H1 (cell line): ENCODE data around the gene CENPO. TPM values are rescaled to one million over a fixed set of nuclear protein-coding genes. Genes with fewer than 3 reads are reported as not detected.

Source experiments
- CTCF ChIA-PET: fragments of 300-600 bp; sonication (Branson Sonifier 250); formaldehyde crosslinking; loops from one replicate; lab custom pipeline; 2021; ENCODE audit not compliant: partially characterized antibody; lab: Charles Lee
- POLR2A ChIA-PET: fragments of 300-600 bp; sonication (Branson Sonifier 250); formaldehyde crosslinking; loops from one replicate; lab custom pipeline; 2021; ENCODE audit warnings: inconsistent platforms; ENCODE audit not compliant: partially characterized antibody; lab: Charles Lee
- DNase-seq, 2 experiments: peaks; one replicate each; pipeline versions ENCODE4 v3.0.0 to v3.0.0-alpha.2; 2010 to 2022; ENCODE audit warnings: low spot score in 2 of 2, low read depth in 1 of 2, mixed read lengths in 1 of 2
- FAIRE-seq: peaks from 2 replicates; lab custom pipeline; 2011; peaks lifted over from hg19 to GRCh38; lab: Jason Lieb, UNC
- H2AFZ ChIP-seq: 2 replicates; pipeline ENCODE4 v1.8.1; 2012; ENCODE audit warnings: low read length, inconsistent platforms
- H2AK5ac ChIP-seq: 2 replicates; pipeline ENCODE4 v1.6.1; 2013; ENCODE audit warnings: low read depth, low read length
- H2BK120ac ChIP-seq: replicated peaks from 2 replicates; pipeline ENCODE3; 2013; ENCODE audit warnings: low read depth, low read length, inconsistent platforms
- H2BK12ac ChIP-seq: 2 replicates; pipeline ENCODE4 v1.6.1; 2013; ENCODE audit warnings: low read depth, low read length
- H2BK15ac ChIP-seq: 2 replicates; pipeline ENCODE4 v1.6.1; 2013; ENCODE audit warnings: low read length
- H2BK20ac ChIP-seq: 2 replicates; pipeline ENCODE4 v1.6.1; 2013; ENCODE audit warnings: low read length
- H2BK5ac ChIP-seq: 2 replicates; pipeline ENCODE4 v1.6.1; 2013; ENCODE audit warnings: low read depth, low read length
- H3K14ac ChIP-seq: 2 replicates; pipeline ENCODE4 v1.6.1; 2013; ENCODE audit warnings: inconsistent platforms; ENCODE audit not compliant: insufficient read length
- H3K18ac ChIP-seq: 2 replicates; pipeline ENCODE4 v1.6.1; 2013; ENCODE audit warnings: low read length; ENCODE audit errors: extremely low read depth
- H3K23ac ChIP-seq: 2 replicates; pipeline ENCODE4 v1.6.1; 2013; ENCODE audit warnings: inconsistent platforms; ENCODE audit not compliant: insufficient read length
- H3K23me2 ChIP-seq: 2 replicates; pipeline ENCODE4 v1.6.1; 2013; ENCODE audit warnings: low read depth, low read length
- H3K27ac ChIP-seq: 2 replicates; pipeline ENCODE4 v1.6.1; 2011; ENCODE audit warnings: low read depth, low read length, inconsistent platforms
- H3K27me3 ChIP-seq, 4 experiments: replicated peaks in 1 of 4; 1 replicate in 1 of 4; 2 replicates in 3 of 4; pipeline versions ENCODE4 v1.6.1 to v1.8.1; 2011 to 2013; ENCODE audit warnings: low read length in 3 of 4, mild to moderate bottlenecking in 3 of 4, inconsistent platforms in 2 of 4, mixed read lengths in 2 of 4, moderate library complexity in 1 of 4; ENCODE audit not compliant: control insufficient read depth in 3 of 4, insufficient read depth in 3 of 4; ENCODE audit errors: extremely low read depth in 1 of 4
- H3K36me3 ChIP-seq, 4 experiments: 2 replicates each; pipeline versions ENCODE4 v1.6.1 to v1.8.1; 2011 to 2013; ENCODE audit warnings: mild to moderate bottlenecking in 4 of 4, low read length in 3 of 4, moderate library complexity in 2 of 4, control low read depth in 1 of 4, inconsistent platforms in 1 of 4; ENCODE audit not compliant: insufficient read depth in 4 of 4, control insufficient read depth in 2 of 4
- H3K4ac ChIP-seq: replicated peaks from 2 replicates; pipeline ENCODE3; 2013; ENCODE audit warnings: low read length, low read depth, mixed read lengths, inconsistent platforms; ENCODE audit not compliant: insufficient read length
- H3K4me1 ChIP-seq, 4 experiments: replicated peaks in 1 of 4; 1 replicate in 1 of 4; 2 replicates in 3 of 4; pipeline versions ENCODE4 v1.6.1 to v1.8.1; 2011 to 2013; ENCODE audit warnings: low read length in 3 of 4, inconsistent platforms in 2 of 4, mixed read lengths in 1 of 4; ENCODE audit not compliant: insufficient read depth in 4 of 4, control insufficient read depth in 3 of 4
- H3K4me2 ChIP-seq, 2 experiments: 2 replicates each; pipeline versions ENCODE4 v1.6.1 to v1.8.1; 2011 to 2013; ENCODE audit warnings: low read depth in 2 of 2, low read length in 2 of 2, control low read depth in 1 of 2, inconsistent platforms in 1 of 2, mild to moderate bottlenecking in 1 of 2; ENCODE audit not compliant: insufficient read depth in 1 of 2
- H3K4me3 ChIP-seq, 4 experiments: fragments of 200-600, 300-600 bp in 1 of 4; sonication (generic), shearing (Covaris generic), sonication (Bioruptor Twin) in 1 of 4; 2 replicates each; pipeline versions ENCODE4 v1.5.1 to v1.8.1; 2011 to 2016; ENCODE audit warnings: low read length in 4 of 4, low read depth in 3 of 4, control low read depth in 2 of 4, inconsistent platforms in 2 of 4, mild to moderate bottlenecking in 2 of 4, mixed read lengths in 1 of 4, moderate library complexity in 1 of 4; ENCODE audit not compliant: insufficient read depth in 2 of 4; ENCODE audit errors: extremely low read depth in 1 of 4
- H3K56ac ChIP-seq: replicated peaks from 2 replicates; pipeline ENCODE3; 2013; ENCODE audit warnings: low read depth, mild to moderate bottlenecking, mixed read lengths, low read length, inconsistent platforms; ENCODE audit not compliant: insufficient read length
- H3K79me1 ChIP-seq: 2 replicates; pipeline ENCODE4 v1.6.1; 2013; ENCODE audit warnings: low read depth, low read length, control low read depth
- H3K79me2 ChIP-seq, 2 experiments: 2 replicates each; pipeline versions ENCODE4 v1.6.1 to v1.8.1; 2012 to 2013; ENCODE audit warnings: low read length in 2 of 2, mild to moderate bottlenecking in 2 of 2, inconsistent platforms in 1 of 2; ENCODE audit not compliant: insufficient read depth in 2 of 2, control insufficient read depth in 1 of 2
- H3K9ac ChIP-seq, 4 experiments: replicated peaks in 1 of 4; 1 replicate in 1 of 4; 2 replicates in 3 of 4; pipeline versions ENCODE4 v1.6.1 to v1.8.1; 2011 to 2013; ENCODE audit warnings: low read depth in 3 of 4, low read length in 3 of 4, control low read depth in 2 of 4, mild to moderate bottlenecking in 2 of 4, moderate library complexity in 2 of 4, inconsistent platforms in 1 of 4; ENCODE audit errors: extremely low read depth in 1 of 4
- H3K9me3 ChIP-seq, 2 experiments: 2 replicates each; pipeline versions ENCODE4 v1.6.1 to v1.8.1; 2012 to 2013; ENCODE audit warnings: mild to moderate bottlenecking in 2 of 2, moderate library complexity in 2 of 2, control low read depth in 1 of 2, inconsistent platforms in 1 of 2, low read depth in 1 of 2, low read length in 1 of 2, mixed read lengths in 1 of 2; ENCODE audit not compliant: insufficient read depth in 2 of 2
- H4K20me1 ChIP-seq, 2 experiments: replicated peaks in 1 of 2; 2 replicates each; pipeline versions ENCODE3 to v1.8.1; 2011 to 2013; ENCODE audit warnings: inconsistent platforms in 2 of 2, low read length in 2 of 2, mild to moderate bottlenecking in 1 of 2; ENCODE audit not compliant: insufficient read depth in 2 of 2, control insufficient read depth in 1 of 2
- H4K5ac ChIP-seq: 2 replicates; pipeline ENCODE4 v1.6.1; 2013; ENCODE audit warnings: low read length, low read depth, mixed read lengths, inconsistent platforms; ENCODE audit not compliant: insufficient read length
- H4K8ac ChIP-seq: 2 replicates; pipeline ENCODE4 v1.8.0; 2013; ENCODE audit warnings: mild to moderate bottlenecking, moderate library complexity, low read length, inconsistent platforms; ENCODE audit not compliant: insufficient read depth; ENCODE audit errors: extremely low read depth
- H4K91ac ChIP-seq: replicated peaks from 2 replicates; pipeline ENCODE3; 2013; ENCODE audit warnings: low read length, mixed read lengths, inconsistent platforms; ENCODE audit not compliant: insufficient read length
- BCL11A ChIP-seq, 2 experiments: IDR thresholded peaks; one replicate each; pipeline ENCODE4 v1.6.1; 2011; ENCODE audit warnings: low read depth in 2 of 2, low read length in 2 of 2, mild to moderate bottlenecking in 2 of 2
- CHD1 ChIP-seq: IDR thresholded peaks from 2 replicates; pipeline ENCODE4 v1.6.1; 2012; ENCODE audit warnings: low read depth, low read length, improper control_type of control experiment
- CREB1 ChIP-seq: IDR thresholded peaks from 2 replicates; pipeline ENCODE4 v1.6.1; 2012; ENCODE audit warnings: inconsistent platforms
- KDM4A ChIP-seq: IDR thresholded peaks from one replicate; pipeline ENCODE4 v1.7.1; 2012; ENCODE audit warnings: low read depth, mild to moderate bottlenecking, moderate library complexity, low read length, inconsistent platforms; ENCODE audit not compliant: severe bottlenecking
- RNF2 ChIP-seq: fragments of 200-900, 300-1000 bp; sonication (generic); IDR thresholded peaks from 2 replicates; pipeline ENCODE4 v1.7.1; 2016; ENCODE audit warnings: borderline replicate concordance, low read depth, mild to moderate bottlenecking, antibody characterized with exemption, low read length; ENCODE audit not compliant: poor library complexity, severe bottlenecking; ENCODE audit errors: missing control alignments
- SIN3A ChIP-seq, 2 experiments: IDR thresholded peaks in 1 of 2; conservative IDR thresholded peaks in 1 of 2; 2 replicates each; pipeline ENCODE4 v1.6.1; 2011 to 2012; ENCODE audit warnings: low read length in 2 of 2, improper control_type of control experiment in 1 of 2, low read depth in 1 of 2, mild to moderate bottlenecking in 1 of 2
- SUZ12 ChIP-seq: fragments of 200-600 bp; sonication (generic); IDR thresholded peaks from 2 replicates; pipeline ENCODE4 v1.6.1; 2012; ENCODE audit warnings: mild to moderate bottlenecking, inconsistent platforms, low read length, moderate library complexity, mixed read lengths
- TBP ChIP-seq: IDR thresholded peaks from 2 replicates; pipeline ENCODE4 v1.6.1; 2011; ENCODE audit warnings: low read depth, low read length, improper control_type of control experiment
- WGBS, 2 experiments: shearing (Covaris generic) in 1 of 2; methylation state at CpG; one replicate each; pipeline versions ENCODE4 v1.1.6 to v1.1.7; 2013 to 2015; ENCODE audit warnings: low lambda C conversion rate in 2 of 2, mixed read lengths in 2 of 2, inconsistent platforms in 1 of 2, low coverage in 1 of 2, missing lambda C conversion rate in 1 of 2; ENCODE audit not compliant: insufficient replicate concordance in 2 of 2, insufficient coverage in 1 of 2, insufficient read length in 1 of 2; ENCODE audit errors: extremely low coverage in 1 of 2, missing lambda C conversion rate in 1 of 2; 5-methylcytosine and 5-hydroxymethylcytosine counted together
- polyA plus RNA-seq, 7 experiments: library from polyadenylated mRNA; depleted of rRNA in 3 of 7; stranded (reverse) in 5 of 7; unstranded in 2 of 7; fragments of >200 nt in 5 of 7; fragments of 200-250 nt in 2 of 7; gene quantifications; 1 replicate in 5 of 7; 2 replicates in 1 of 7; 4 replicates in 1 of 7; pipeline versions ENCODE4 v1.2.1 to v1.2.3, GENCODE V29; 2011 to 2013; ENCODE audit warnings: missing spikeins in 2 of 7, mixed read lengths in 2 of 7
- total RNA-seq: library from RNA; stranded (reverse); fragmentation: NEBNext Ultra II Directional; extraction: Animal tissue kit (Norgen Biotek cat#: 25700); gene quantifications from 2 replicates; pipeline ENCODE4 v1.2.1, GENCODE V29; 2021
- TF ChIP-seq, protein P1 (sequence below), 3 experiments: IDR thresholded peaks; 1 replicate in 2 of 3; 2 replicates in 1 of 3; pipeline versions ENCODE4 v1.5.1 to v1.6.1; 2011; ENCODE audit warnings: low read length in 3 of 3, mild to moderate bottlenecking in 3 of 3, inconsistent platforms in 2 of 3, low read depth in 1 of 3, moderate library complexity in 1 of 3; ENCODE audit not compliant: insufficient read depth in 1 of 3; ENCODE audit errors: control extremely low read depth in 1 of 3
- TF ChIP-seq, protein P2 (sequence below): IDR thresholded peaks from 2 replicates; pipeline ENCODE4 v1.6.1; 2012; ENCODE audit warnings: inconsistent platforms

Gene CENPO
- total and polyA plus RNA-seq, 2 of the 8 experiments (the other 6 are each of a cell fraction or from before 2014, with no cell fraction given): 34.4 to 46.3 TPM

DNA sequence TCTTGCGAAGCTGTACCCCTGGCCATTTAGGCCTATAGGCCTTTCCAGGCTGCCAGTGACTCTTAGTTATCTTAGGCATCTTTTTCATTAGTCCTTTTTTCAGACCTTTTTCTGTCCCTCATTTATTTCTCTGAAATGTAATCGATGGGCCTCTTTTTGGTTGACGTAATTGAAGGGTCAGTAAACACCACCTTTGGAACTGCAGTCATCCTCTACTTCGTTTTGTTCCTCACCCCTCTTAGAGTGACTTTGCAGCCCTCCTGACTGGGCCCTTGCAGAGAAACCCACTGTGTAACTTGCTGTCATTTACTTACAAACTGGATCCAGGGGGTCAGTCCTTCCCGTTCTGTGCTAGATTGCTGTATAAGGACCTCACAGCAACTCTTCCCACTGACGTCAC, 23.2 kb downstream of the CENPO start:
- Histone ChIP-seq H3K23ac (no peak overlapping the region), H2BK20ac (no peak overlapping the region), H3K9me3 (no peaks in the 10 kb centered on the region), H3K4ac (no peak overlapping the region), H2AFZ (no peak overlapping the region), H3K18ac (no peak overlapping the region), H3K23me2 (no peaks in the 10 kb centered on the region), H3K79me1 (peaks cover 12% of the 10 kb centered on the region; the same call in 1 of the 2 replicates), H4K20me1 (peaks cover 12 to 15% of the 10 kb centered on the region in 2 experiments), H2BK120ac (no peak overlapping the region), H3K4me1 (peaks cover 4 to 11% (median 8%) of the 10 kb centered on the region in 4 experiments), H3K79me2 (peaks cover 0 to 36% of the 10 kb centered on the region in 2 experiments; a peak in 3 of 4 replicates), H3K14ac (no peak overlapping the region), H3K4me2 (no peak overlapping the region), H3K36me3 (peaks cover 25 to 73% (median 53%) of the 10 kb centered on the region in 4 experiments), H3K27ac (no peak overlapping the region), H3K4me3 (no peak overlapping the region), H2AK5ac (no peak overlapping the region), H3K56ac (no peak overlapping the region), H2BK5ac (no peak overlapping the region), H2BK15ac (no peak overlapping the region), H3K9ac (no peak overlapping the region), H2BK12ac (no peak overlapping the region), H4K91ac (no peak overlapping the region), H3K27me3 (no peaks in the 10 kb centered on the region), H4K8ac (no peak overlapping the region), H4K5ac (no peak overlapping the region)
- FAIRE-seq: no peak
- POLR2A ChIA-PET: interaction anchor here (1.1 kb wide), 1 partner anchor 24 kb away, joined by 3 read pairs; no protein-coding TSS in a partner anchor
- CTCF ChIA-PET: interaction anchor here (0.9 to 1.7 kb wide), 5 partner anchors 9 to 406 kb away, joined by 3 to 5 read pairs (median 3); no protein-coding TSS in a partner anchor
- WGBS, 2 experiments: 89% methylated on average over 6 of the region's 6 CpGs; no CpG with 5 or more reads in 1 of the 2 experiments
- peak in 1 of 2 experiments; percentile 13 for DNase-seq
- TF ChIP-seq SIN3A (conservative IDR thresholded peaks at IDR 0.05 in 1 of 2, IDR thresholded peaks at IDR 0.05 in 1 of 2; ENCODE audit: low read depth in 1 of 2, low read length in 2 of 2) (no peak), RNF2 (no peak), TBP (no peak), SUZ12 (no peak), KDM4A (no peak), BCL11A (IDR thresholded peaks at IDR 0.05; ENCODE audit: low read depth in 2 of 2, low read length in 2 of 2) (no peak), CREB1 (no peak), CHD1 (no peak)
- TF ChIP-seq, protein P1, sequence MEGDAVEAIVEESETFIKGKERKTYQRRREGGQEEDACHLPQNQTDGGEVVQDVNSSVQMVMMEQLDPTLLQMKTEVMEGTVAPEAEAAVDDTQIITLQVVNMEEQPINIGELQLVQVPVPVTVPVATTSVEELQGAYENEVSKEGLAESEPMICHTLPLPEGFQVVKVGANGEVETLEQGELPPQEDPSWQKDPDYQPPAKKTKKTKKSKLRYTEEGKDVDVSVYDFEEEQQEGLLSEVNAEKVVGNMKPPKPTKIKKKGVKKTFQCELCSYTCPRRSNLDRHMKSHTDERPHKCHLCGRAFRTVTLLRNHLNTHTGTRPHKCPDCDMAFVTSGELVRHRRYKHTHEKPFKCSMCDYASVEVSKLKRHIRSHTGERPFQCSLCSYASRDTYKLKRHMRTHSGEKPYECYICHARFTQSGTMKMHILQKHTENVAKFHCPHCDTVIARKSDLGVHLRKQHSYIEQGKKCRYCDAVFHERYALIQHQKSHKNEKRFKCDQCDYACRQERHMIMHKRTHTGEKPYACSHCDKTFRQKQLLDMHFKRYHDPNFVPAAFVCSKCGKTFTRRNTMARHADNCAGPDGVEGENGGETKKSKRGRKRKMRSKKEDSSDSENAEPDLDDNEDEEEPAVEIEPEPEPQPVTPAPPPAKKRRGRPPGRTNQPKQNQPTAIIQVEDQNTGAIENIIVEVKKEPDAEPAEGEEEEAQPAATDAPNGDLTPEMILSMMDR (IDR thresholded peaks at IDR 0.05; ENCODE audit: control extremely low read depth in 1 of 3, insufficient read depth in 1 of 3, low read depth in 1 of 3, low read length in 3 of 3): no peak
- TF ChIP-seq, protein P2, sequence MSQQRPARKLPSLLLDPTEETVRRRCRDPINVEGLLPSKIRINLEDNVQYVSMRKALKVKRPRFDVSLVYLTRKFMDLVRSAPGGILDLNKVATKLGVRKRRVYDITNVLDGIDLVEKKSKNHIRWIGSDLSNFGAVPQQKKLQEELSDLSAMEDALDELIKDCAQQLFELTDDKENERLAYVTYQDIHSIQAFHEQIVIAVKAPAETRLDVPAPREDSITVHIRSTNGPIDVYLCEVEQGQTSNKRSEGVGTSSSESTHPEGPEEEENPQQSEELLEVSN: no peak
